ENCODE results near the gene CACNA2D4. TPM values are rescaled to one million over a fixed set of nuclear protein-coding genes. Genes with fewer than 3 reads are reported as not detected.

The CACNA2D4 gene
- total and polyA plus RNA-seq, 4 donors, result 0.95 to 1.8 (median 1.7) TPM

DNA sequence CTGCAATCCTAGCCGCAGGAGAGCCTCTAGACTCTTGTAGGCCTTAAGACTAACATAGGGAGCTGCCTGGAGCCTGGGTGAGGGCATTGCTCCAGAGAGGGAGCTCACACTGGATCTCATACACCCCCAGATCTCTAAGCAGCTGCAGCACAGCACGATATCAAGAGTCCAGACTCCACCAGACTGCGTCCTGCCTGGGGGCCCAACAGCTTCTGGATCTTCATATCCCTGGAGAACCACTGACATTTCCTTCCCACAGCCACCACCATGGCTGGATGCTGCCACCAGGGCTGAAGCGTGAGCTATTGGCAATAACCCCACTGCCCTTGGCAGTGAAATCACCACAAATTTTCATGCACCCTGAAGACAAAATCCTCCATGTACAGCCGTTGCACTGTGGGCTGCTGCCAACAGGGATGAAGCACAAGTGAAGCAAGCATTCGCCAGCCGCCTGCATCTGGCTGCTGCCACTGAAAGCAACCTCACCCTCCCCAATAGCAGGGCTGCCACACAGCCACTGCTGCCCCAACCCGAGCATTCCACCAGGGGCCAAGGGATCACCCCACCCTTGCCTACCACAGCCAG, 28.2 kb downstream of the CACNA2D4 start:
- 78% methylated on average over 7 of the region's 8 CpGs for WGBS (ENCODE audit: insufficient coverage)
- H3K4me3 ChIP-seq (ENCODE audit: low read depth, low read length), result no peak overlapping the region
- no peaks in the 10 kb centered on the region for H3K27me3 ChIP-seq (ENCODE audit: control insufficient read depth, insufficient read depth, low read length)
- peaks cover 8% of the 10 kb centered on the region for H3K9me3 ChIP-seq (ENCODE audit: control insufficient read depth, insufficient read depth, low read length)
- H3K27ac ChIP-seq (ENCODE audit: low read depth, low read length), result no peak overlapping the region
- DNase-seq (ENCODE audit: low read depth in 4 of 6, low spot score in 6 of 6), result no peak
- H3K4me1 ChIP-seq (ENCODE audit: control insufficient read depth, insufficient read depth, low read length), result no peaks in the 10 kb centered on the region
- H3K36me3 ChIP-seq (ENCODE audit: control insufficient read depth, insufficient read depth, low read length), result no peaks in the 10 kb centered on the region

DNA sequence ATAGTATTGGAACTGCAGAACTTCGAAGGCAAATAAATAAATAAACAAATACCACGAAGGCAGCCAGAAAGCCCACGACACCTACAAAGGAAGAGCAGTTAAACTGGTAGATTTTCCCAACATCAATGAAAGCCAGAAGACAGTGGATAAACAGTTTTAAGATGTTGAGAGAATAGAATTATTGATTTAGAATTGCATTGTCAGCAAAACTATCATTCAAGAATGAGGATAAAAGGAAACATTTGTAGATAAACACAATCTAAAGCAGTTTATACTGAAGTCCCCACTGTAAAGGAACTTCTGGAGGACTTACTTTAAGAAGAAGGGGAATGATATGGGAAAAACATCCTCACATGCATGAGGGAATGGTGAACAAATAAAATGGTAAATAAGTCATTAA, 29.5 kb downstream of the CACNA2D4 start:
- WGBS (ENCODE audit: insufficient coverage), result no CpG with 5 or more reads among the region's 3 CpGs
- Histone ChIP-seq H3K4me3 (ENCODE audit: low read depth, low read length) (no peak overlapping the region), H3K36me3 (ENCODE audit: control insufficient read depth, insufficient read depth, low read length) (no peaks in the 10 kb centered on the region), H3K9me3 (ENCODE audit: control insufficient read depth, insufficient read depth, low read length) (peaks cover 8% of the 10 kb centered on the region), H3K4me1 (ENCODE audit: control insufficient read depth, insufficient read depth, low read length) (no peaks in the 10 kb centered on the region), H3K27ac (ENCODE audit: low read depth, low read length) (no peak overlapping the region), H3K27me3 (ENCODE audit: control insufficient read depth, insufficient read depth, low read length) (no peaks in the 10 kb centered on the region)
- DNase-seq (ENCODE audit: low read depth in 4 of 6, low spot score in 6 of 6), result no peak

DNA sequence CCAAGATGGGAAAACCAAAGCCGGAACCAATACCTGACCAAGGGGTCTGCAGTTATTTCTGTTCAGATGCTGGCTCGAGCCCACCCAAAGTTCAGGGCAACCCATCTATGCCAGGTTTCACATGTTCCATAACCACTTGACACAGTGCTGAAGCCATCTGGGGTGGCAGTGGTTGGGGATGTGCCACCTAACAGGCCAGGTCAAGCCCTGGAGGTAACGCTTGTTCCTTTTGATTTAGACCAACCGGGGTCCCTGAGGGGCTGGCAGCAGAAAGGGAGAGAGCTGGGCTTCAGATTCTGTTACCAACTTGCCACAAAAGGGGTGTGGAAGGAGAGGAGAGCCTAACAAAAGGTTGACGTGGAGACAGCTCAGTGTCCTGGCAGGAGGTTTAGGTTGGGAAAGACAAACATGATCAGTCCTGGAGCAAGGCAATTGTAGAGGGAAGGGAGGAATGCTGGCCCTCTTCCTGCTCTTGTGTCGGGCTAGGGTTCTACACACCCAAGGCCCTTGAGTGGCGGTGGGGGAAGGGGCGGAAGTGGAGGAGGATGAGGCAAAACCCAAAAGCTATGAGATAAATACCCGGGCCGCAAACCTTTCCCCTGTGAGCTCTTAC, 31.9 kb downstream of the CACNA2D4 start:
- H3K36me3 ChIP-seq (ENCODE audit: control insufficient read depth, insufficient read depth, low read length), result no peaks in the 10 kb centered on the region
- WGBS (ENCODE audit: insufficient coverage), result 74% methylated on average over 8 of the region's 10 CpGs

DNA sequence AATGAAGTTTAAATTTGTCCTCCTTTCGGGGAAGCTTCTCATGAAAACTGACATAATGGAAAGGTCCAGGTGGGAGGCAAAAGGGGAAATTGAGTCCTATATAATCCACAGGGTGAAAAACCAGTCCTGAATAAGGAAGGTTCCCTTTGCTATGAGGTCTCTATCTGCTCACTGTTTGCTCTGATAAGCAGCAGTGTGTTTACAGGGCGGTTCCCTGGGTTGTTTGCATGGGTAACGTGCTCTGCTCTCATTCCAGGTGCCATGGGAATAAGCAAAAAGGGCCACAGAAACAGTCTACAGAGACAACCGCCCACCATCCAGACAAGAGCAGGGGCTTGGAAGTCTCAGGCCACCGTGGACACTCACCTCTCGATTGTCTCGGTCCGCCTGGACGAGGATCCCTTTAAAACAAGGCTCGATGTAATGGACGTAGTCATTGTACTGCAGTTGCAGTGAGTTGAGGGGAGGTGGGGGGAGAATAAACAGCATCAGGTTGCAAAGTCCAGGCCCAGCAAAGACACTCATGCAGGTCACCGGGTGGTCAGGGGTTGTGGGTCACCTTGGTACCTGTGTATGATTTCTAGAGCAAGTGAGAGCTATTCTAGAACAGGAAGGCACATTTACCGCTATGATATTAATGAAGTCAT, 32.7 kb downstream of the CACNA2D4 start:
- 94% methylated on average over 11 of the region's 13 CpGs for WGBS (ENCODE audit: insufficient coverage)
- H3K4me1 ChIP-seq (ENCODE audit: control insufficient read depth, insufficient read depth, low read length), result no peaks in the 10 kb centered on the region
- DNase-seq (ENCODE audit: low read depth in 4 of 6, low spot score in 6 of 6), result no peak
- no peak overlapping the region for H3K27ac ChIP-seq (ENCODE audit: low read depth, low read length)
- H3K36me3 ChIP-seq (ENCODE audit: control insufficient read depth, insufficient read depth, low read length), result no peaks in the 10 kb centered on the region
- no peaks in the 10 kb centered on the region for H3K9me3 ChIP-seq (ENCODE audit: control insufficient read depth, insufficient read depth, low read length)
- no peak overlapping the region for H3K4me3 ChIP-seq (ENCODE audit: low read depth, low read length)
- H3K27me3 ChIP-seq (ENCODE audit: control insufficient read depth, insufficient read depth, low read length), result no peaks in the 10 kb centered on the region

More for the DNA sequence above, 31.9 kb downstream of the CACNA2D4 start:
- Histone ChIP-seq H3K4me3 (ENCODE audit: low read depth, low read length) (no peak overlapping the region), H3K27me3 (ENCODE audit: control insufficient read depth, insufficient read depth, low read length) (no peaks in the 10 kb centered on the region), H3K27ac (ENCODE audit: low read depth, low read length) (no peak overlapping the region), H3K4me1 (ENCODE audit: control insufficient read depth, insufficient read depth, low read length) (no peaks in the 10 kb centered on the region), H3K9me3 (ENCODE audit: control insufficient read depth, insufficient read depth, low read length) (peaks cover 3% of the 10 kb centered on the region)
- DNase-seq (ENCODE audit: low read depth in 4 of 6, low spot score in 6 of 6), result no peak

DNA sequence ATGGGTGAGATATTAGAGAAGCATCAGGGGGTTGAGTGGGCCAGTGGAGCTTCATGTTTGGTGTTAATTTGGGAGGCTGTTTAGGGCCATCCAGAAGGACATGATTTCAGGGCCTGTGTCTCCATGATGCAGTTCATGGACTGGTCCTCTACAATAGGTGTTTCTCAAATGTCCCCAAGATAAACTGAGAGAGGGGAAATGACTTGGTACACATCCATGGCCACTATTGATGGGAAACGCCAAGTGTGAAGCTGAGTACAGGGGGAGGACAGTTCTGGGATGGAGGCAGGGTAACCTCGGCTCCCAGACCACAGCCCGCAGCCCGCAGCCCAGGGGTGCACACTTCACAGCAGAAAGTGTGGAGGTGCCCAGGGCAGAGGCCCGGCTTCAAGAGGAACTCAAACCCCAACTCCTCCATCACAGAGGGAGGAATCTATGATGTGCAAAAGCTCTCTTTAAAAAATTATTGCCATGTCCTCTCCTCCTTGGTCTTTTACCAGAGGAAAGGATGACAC, 33.3 kb downstream of the CACNA2D4 start:
- Histone ChIP-seq H3K27me3 (ENCODE audit: control insufficient read depth, insufficient read depth, low read length) (no peaks in the 10 kb centered on the region), H3K27ac (ENCODE audit: low read depth, low read length) (no peak overlapping the region), H3K4me3 (ENCODE audit: low read depth, low read length) (no peak overlapping the region), H3K36me3 (ENCODE audit: control insufficient read depth, insufficient read depth, low read length) (no peaks in the 10 kb centered on the region), H3K9me3 (ENCODE audit: control insufficient read depth, insufficient read depth, low read length) (no peaks in the 10 kb centered on the region), H3K4me1 (ENCODE audit: control insufficient read depth, insufficient read depth, low read length) (no peaks in the 10 kb centered on the region)
- DNase-seq (ENCODE audit: low read depth in 4 of 6, low spot score in 6 of 6), result no peak
- WGBS (ENCODE audit: insufficient coverage), result 93% methylated on average over 3 of the region's 5 CpGs

DNA sequence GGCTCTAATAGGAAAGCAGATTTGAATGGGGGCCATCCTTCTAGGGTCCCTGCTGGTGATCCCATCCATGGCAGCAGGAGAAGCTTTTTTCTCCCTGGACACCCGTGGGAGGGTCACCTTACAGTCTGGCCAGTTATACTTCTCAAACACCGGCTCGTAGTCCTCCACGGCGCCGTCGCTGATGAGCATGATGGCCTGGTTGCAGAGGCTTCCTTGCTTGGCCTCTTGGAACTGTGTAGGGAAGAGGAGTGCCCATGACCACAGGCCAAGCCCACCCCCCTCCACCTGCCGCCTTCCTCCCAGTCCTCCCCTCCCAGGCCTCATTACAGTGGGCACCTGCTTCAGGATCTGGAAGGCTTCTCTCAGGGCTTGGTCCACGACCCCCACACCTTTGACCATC, 33.8 kb downstream of the CACNA2D4 start:
- Histone ChIP-seq H3K4me1 (ENCODE audit: control insufficient read depth, insufficient read depth, low read length) (no peaks in the 10 kb centered on the region), H3K9me3 (ENCODE audit: control insufficient read depth, insufficient read depth, low read length) (no peaks in the 10 kb centered on the region), H3K4me3 (ENCODE audit: low read depth, low read length) (no peak overlapping the region), H3K27me3 (ENCODE audit: control insufficient read depth, insufficient read depth, low read length) (no peaks in the 10 kb centered on the region), H3K27ac (ENCODE audit: low read depth, low read length) (no peak overlapping the region), H3K36me3 (ENCODE audit: control insufficient read depth, insufficient read depth, low read length) (no peaks in the 10 kb centered on the region)
- WGBS (ENCODE audit: insufficient coverage), result 80% methylated on average over 1 of the region's 9 CpGs
- DNase-seq (ENCODE audit: low read depth in 4 of 6, low spot score in 6 of 6), result no peak

DNA sequence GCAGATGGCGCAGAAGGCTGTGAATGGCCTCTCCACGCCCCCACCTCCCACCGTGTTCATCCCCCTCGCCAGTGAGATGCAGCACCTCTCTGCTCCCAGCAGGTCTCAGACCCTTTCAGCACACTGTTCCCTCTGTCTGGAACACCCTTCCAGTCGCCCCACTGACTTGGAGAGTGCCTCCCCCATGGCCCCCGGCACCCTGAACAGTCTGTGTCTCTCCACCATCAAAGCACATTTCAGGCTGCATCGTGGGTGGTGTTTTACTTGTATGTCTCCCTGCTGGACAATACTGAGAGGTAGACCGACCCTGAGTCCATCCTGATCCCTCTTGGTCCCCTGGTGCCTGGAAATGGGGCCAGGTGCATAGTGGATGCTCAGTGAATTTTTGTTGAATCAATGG, 34.9 kb downstream of the CACNA2D4 start:
- Histone ChIP-seq H3K9me3 (ENCODE audit: control insufficient read depth, insufficient read depth, low read length) (no peaks in the 10 kb centered on the region), H3K4me3 (ENCODE audit: low read depth, low read length) (no peak overlapping the region), H3K4me1 (ENCODE audit: control insufficient read depth, insufficient read depth, low read length) (no peaks in the 10 kb centered on the region), H3K27ac (ENCODE audit: low read depth, low read length) (no peak overlapping the region), H3K27me3 (ENCODE audit: control insufficient read depth, insufficient read depth, low read length) (no peaks in the 10 kb centered on the region), H3K36me3 (ENCODE audit: control insufficient read depth, insufficient read depth, low read length) (no peaks in the 10 kb centered on the region)
- WGBS (ENCODE audit: insufficient coverage), result 72% methylated on average over 5 of the region's 8 CpGs
- DNase-seq (ENCODE audit: low read depth in 4 of 6, low spot score in 6 of 6), result no peak

DNA sequence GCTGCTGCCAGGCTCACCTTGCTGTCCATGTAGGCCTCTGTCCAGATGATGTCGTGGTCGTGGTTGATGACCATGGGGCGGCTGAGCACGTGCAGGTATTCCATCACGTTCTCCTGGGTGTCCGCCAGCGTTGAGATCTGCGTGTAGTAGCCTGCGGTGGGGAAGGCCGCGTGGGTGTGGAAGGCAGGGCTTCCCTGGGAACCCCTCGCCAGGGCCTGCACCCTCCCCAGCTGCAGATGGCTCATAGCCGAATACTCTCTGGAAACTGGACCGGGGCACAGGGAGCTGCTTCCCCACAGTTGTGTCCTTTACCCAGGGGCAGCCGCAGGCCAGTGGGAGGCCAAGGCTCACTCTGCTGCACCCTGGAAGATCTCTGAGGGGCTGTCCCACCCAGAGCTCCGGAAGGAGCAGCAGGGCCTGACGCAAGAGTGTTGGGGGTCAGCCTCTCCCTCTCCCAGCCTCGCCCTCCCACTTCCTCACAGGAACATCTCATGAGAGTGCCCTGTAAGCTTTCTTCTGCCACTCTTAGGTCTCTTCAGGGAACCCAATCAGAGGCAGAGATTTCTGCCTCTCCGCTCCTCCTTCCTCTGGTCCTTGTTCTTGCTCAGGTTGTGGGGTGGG, 35.5 kb downstream of the CACNA2D4 start:
- Histone ChIP-seq H3K4me1 (ENCODE audit: control insufficient read depth, insufficient read depth, low read length) (no peaks in the 10 kb centered on the region), H3K4me3 (ENCODE audit: low read depth, low read length) (no peak overlapping the region), H3K9me3 (ENCODE audit: control insufficient read depth, insufficient read depth, low read length) (no peaks in the 10 kb centered on the region), H3K36me3 (ENCODE audit: control insufficient read depth, insufficient read depth, low read length) (no peaks in the 10 kb centered on the region), H3K27me3 (ENCODE audit: control insufficient read depth, insufficient read depth, low read length) (no peaks in the 10 kb centered on the region), H3K27ac (ENCODE audit: low read depth, low read length) (no peak overlapping the region)
- WGBS (ENCODE audit: insufficient coverage), result 90% methylated on average over 18 of the region's 19 CpGs
- no peak for DNase-seq (ENCODE audit: low read depth in 4 of 6, low spot score in 6 of 6)

DNA sequence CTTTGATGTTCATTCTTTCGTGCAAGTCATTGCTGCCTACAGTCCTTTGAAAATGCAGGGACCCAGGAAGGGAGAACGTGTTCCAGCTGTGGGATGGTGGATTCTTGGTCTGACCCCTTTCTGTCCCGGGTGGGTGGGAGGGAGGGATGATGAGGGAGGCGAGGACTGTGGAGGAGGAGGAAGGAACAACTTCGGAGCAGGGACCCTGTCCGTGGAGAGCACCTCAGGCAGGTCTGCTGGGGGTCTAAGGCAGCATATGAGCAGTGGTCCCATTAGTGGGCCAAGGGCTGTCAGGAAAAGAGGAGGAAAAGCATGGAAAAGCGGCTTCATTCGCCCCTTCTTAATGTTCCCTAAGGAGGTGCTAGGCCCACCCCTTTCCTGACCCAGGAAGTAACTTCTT, 36.0 kb downstream of the CACNA2D4 start:
- 82% methylated on average over 8 of the region's 8 CpGs for WGBS (ENCODE audit: insufficient coverage)
- no peak for DNase-seq (ENCODE audit: low read depth in 4 of 6, low spot score in 6 of 6)
- Histone ChIP-seq H3K9me3 (ENCODE audit: control insufficient read depth, insufficient read depth, low read length) (no peaks in the 10 kb centered on the region), H3K27me3 (ENCODE audit: control insufficient read depth, insufficient read depth, low read length) (no peaks in the 10 kb centered on the region), H3K27ac (ENCODE audit: low read depth, low read length) (no peak overlapping the region), H3K36me3 (ENCODE audit: control insufficient read depth, insufficient read depth, low read length) (no peaks in the 10 kb centered on the region), H3K4me3 (ENCODE audit: low read depth, low read length) (no peak overlapping the region), H3K4me1 (ENCODE audit: control insufficient read depth, insufficient read depth, low read length) (no peaks in the 10 kb centered on the region)
